Nephron (organoid): ENCODE results near the gene ACOXL.

Experiments
- H3K27ac Mint-ChIP-seq, 3 experiments: 2 replicates each; pipeline ENCODE4 v1.8.0; 2020; ENCODE audit warnings: mixed read lengths in 3 of 3, mild to moderate bottlenecking in 2 of 3, moderate library complexity in 1 of 3
- H3K27me3 Mint-ChIP-seq: 2 replicates; pipeline ENCODE4 v1.8.0; 2021; ENCODE audit warnings: low read depth, mild to moderate bottlenecking, moderate library complexity, mixed read lengths
- H3K36me3 Mint-ChIP-seq: 2 replicates; pipeline ENCODE4 v1.8.0; 2020; ENCODE audit warnings: low read depth, mixed read lengths
- H3K4me1 Mint-ChIP-seq: 2 replicates; pipeline ENCODE4 v1.8.0; 2020; ENCODE audit warnings: mixed read lengths
- H3K4me3 Mint-ChIP-seq, 3 experiments: 2 replicates each; pipeline ENCODE4 v1.8.0; 2020; ENCODE audit warnings: mild to moderate bottlenecking in 3 of 3, mixed read lengths in 3 of 3, moderate library complexity in 2 of 3
- H3K9me3 Mint-ChIP-seq: 2 replicates; pipeline ENCODE4 v1.8.0; 2020; ENCODE audit warnings: mixed read lengths
- TF ChIP-seq, protein P1 (sequence below), 3 experiments: fragments of 200-600 bp; sonication (generic); IDR thresholded peaks; one replicate each; pipeline ENCODE4 v1.5.0; 2021; ENCODE audit warnings: antibody characterized with exemption in 3 of 3; ENCODE audit not compliant: unreplicated experiment in 3 of 3

Gene ACOXL

DNA sequence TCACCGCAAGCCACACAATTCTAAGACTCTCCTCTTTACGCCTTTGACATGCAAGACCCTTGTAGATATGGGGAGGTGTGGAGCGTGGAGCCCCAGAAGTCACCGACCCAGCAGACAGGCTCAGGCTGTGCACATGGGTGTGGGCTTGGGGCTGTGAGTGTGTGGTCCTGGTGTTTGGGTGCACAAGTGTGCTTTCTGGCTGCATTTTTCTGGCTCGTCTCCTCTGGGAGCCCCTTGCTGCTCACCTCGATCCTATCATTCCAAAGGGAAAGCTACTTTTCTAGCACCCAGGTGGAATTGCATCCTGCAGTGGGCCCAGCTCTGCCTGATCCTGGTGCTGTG lies 143.0 kb downstream of the ACOXL start:
- Mint-ChIP-seq H3K36me3 (peaks cover 4% of the 10 kb centered on the region), H3K4me1 (peaks cover 6% of the 10 kb centered on the region), H3K27me3 (peaks cover 8% of the 10 kb centered on the region), H3K9me3 (peaks cover 11% of the 10 kb centered on the region), H3K4me3 (no peak overlapping the region), H3K27ac (no peak overlapping the region)
- TF ChIP-seq, protein P1, sequence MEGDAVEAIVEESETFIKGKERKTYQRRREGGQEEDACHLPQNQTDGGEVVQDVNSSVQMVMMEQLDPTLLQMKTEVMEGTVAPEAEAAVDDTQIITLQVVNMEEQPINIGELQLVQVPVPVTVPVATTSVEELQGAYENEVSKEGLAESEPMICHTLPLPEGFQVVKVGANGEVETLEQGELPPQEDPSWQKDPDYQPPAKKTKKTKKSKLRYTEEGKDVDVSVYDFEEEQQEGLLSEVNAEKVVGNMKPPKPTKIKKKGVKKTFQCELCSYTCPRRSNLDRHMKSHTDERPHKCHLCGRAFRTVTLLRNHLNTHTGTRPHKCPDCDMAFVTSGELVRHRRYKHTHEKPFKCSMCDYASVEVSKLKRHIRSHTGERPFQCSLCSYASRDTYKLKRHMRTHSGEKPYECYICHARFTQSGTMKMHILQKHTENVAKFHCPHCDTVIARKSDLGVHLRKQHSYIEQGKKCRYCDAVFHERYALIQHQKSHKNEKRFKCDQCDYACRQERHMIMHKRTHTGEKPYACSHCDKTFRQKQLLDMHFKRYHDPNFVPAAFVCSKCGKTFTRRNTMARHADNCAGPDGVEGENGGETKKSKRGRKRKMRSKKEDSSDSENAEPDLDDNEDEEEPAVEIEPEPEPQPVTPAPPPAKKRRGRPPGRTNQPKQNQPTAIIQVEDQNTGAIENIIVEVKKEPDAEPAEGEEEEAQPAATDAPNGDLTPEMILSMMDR (IDR thresholded peaks at IDR 0.05; ENCODE audit: unreplicated experiment in 3 of 3) = no peak

DNA sequence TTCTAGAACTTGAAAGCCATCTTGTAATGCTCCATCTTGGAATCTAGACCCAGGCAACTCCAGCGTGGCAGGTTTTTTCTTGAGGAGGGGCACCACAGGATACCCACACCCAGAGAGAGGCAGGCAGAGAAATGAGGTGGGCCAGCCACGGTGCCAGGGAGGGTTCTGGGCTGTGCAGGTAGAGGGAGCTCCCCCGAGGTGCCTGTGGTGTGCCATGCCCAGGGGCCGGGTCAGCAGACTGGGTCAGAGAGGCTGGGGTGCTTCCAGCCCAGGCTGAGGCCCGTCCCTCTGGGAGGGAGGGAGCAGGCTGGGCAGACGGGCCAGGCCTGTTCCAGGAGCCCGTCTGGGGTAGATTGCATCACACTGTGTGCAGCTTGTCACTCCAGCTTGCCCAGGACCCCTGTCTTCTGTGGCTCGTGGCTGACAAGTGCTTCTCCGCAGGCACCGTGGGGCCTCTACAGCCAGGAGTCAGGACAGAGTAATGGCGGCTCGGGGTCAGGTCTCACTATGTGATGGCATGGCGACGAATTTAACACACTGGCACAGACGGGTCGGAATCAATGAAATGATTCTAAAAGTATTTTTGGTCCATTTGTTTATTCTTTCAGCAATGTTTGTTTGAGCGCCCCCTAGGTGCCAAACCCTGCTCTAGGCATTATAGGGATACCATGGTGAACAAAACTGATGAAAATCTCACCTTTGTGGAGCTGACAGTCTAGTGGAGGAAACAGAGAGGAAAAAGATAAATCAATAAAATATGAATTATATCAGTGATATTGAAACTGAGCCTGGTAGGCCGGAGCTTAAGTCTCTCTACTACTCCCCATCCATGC lies 144.0 kb downstream of the ACOXL start:
- H3K36me3 Mint-ChIP-seq = peaks cover 4% of the 10 kb centered on the region
- peaks cover 8% of the 10 kb centered on the region for H3K27me3 Mint-ChIP-seq
- peaks cover 11% of the 10 kb centered on the region for H3K9me3 Mint-ChIP-seq
- TF ChIP-seq, protein P1 (IDR thresholded peaks at IDR 0.05; ENCODE audit: unreplicated experiment in 3 of 3) = no peak
- no peak overlapping the region for H3K27ac Mint-ChIP-seq
- peaks cover 6% of the 10 kb centered on the region for H3K4me1 Mint-ChIP-seq
- no peak overlapping the region for H3K4me3 Mint-ChIP-seq

DNA sequence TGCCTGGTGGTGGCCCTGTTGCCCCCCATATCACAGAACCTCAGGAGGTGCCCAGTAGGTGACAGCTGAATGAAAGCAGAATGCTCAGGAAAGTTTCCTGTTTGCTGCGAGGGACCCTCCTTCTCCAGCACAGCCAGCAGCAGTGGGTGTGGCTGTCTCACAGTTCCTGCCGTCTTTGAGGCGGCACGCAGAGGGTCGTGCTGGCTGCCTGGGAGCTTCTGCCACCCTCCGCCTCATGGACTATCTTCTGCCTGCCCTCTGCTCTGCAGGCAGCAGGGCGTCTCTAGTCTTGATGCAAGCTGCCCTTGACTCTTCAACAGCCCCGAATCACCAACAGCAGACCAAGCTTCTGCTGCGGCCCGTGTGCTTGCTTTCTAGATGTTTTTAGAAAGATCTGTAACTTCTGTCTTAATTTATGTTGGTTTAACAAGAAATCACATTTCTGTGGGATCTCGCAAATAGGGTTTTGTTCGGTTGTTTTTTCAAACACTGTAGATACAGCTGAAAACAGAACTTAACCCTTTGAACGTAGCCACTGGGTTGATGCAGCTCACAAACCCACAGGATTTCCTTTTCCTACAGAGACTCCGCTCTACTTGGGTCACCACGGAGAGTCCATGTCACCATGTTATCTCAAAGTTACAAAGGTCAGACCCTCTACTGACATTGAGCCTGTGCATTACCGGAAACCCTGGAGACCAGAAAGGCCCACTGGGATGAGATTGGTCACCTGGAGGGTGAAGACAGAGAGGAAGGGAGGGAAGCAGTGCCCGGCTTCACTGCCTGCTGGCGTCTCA lies 144.9 kb downstream of the ACOXL start:
- H3K27ac Mint-ChIP-seq = no peak overlapping the region

DNA sequence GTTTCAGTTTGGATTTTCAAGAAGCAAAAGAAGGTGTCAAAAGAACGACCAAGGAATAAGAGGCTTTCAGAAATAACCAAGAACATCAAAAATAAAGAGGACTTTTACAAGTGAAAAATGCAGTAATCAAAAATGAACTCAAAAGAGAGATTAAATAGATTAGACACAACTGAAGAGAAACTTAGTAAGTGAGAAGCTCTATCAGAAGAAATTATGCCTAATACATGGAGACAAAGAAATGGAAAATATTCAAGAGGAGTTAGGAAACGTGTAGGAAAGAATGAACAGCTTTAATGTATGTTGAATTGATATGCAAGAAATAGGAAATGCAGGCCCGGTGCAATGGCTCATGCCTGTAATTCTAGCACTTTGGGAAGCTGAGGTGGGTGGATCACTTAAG lies 145.8 kb downstream of the ACOXL start:
- no peak overlapping the region for H3K4me3 Mint-ChIP-seq
- peaks cover 8% of the 10 kb centered on the region for H3K27me3 Mint-ChIP-seq
- H3K4me1 Mint-ChIP-seq = no peaks in the 10 kb centered on the region
- peaks cover 11% of the 10 kb centered on the region for H3K9me3 Mint-ChIP-seq
- H3K36me3 Mint-ChIP-seq = peaks cover 4% of the 10 kb centered on the region
- TF ChIP-seq, protein P1 (IDR thresholded peaks at IDR 0.05; ENCODE audit: unreplicated experiment in 3 of 3) = no peak
- no peak overlapping the region for H3K27ac Mint-ChIP-seq

More for the DNA sequence above, 144.9 kb downstream of the ACOXL start:
- no peak overlapping the region for H3K4me3 Mint-ChIP-seq
- H3K36me3 Mint-ChIP-seq = peaks cover 4% of the 10 kb centered on the region
- H3K9me3 Mint-ChIP-seq = peaks cover 11% of the 10 kb centered on the region
- TF ChIP-seq, protein P1 (IDR thresholded peaks at IDR 0.05; ENCODE audit: unreplicated experiment in 3 of 3) = no peak
- no peaks in the 10 kb centered on the region for H3K4me1 Mint-ChIP-seq
- H3K27me3 Mint-ChIP-seq = peaks cover 8% of the 10 kb centered on the region

DNA sequence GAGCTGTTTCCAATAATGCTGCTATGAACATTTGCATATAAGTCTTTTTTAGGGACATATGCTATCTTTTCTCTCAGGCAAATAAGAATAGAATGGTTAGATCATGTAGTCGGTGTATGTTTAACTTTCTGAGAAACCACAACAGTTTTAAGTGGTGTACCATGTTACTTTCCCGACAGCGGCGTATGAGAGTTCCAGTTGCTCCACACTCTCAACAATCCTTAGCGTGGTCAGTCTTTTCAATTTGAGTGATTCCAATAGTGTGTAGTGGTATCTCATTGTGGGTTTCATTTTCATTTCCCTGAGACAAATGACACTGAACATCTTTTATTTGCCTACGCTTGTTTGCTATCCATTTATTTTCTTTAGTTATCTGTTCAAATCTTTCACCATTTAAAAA lies 149.5 kb downstream of the ACOXL start:
- peaks cover 4% of the 10 kb centered on the region for H3K36me3 Mint-ChIP-seq
- TF ChIP-seq, protein P1 (IDR thresholded peaks at IDR 0.05; ENCODE audit: unreplicated experiment in 3 of 3) = no peak
- H3K9me3 Mint-ChIP-seq = peaks cover 11% of the 10 kb centered on the region
- no peaks in the 10 kb centered on the region for H3K4me1 Mint-ChIP-seq
- H3K27ac Mint-ChIP-seq = no peak overlapping the region
- no peaks in the 10 kb centered on the region for H3K27me3 Mint-ChIP-seq
- no peak overlapping the region for H3K4me3 Mint-ChIP-seq
